Coronary artery (tissue), 2 donors: ENCODE data around the gene SLC7A4.
"Not testable (repeated sequence)": the region's sequence is repeated elsewhere in the genome, so short reads cannot be mapped to it uniquely, and the experiment has no call there.

Experiments
- DNase-seq: peaks from one replicate; pipeline ENCODE4 v3.0.0-alpha.2; 2017; ENCODE audit warnings: low spot score
- H3K27ac ChIP-seq, 2 donors: fragments of 200-600 bp; sonication (generic); one replicate each; pipeline ENCODE4 v1.5.1; 2016 to 2019
- H3K4me3 ChIP-seq: fragments of 200-600 bp; sonication (generic); 2 replicates; pipeline ENCODE4 v1.5.1; 2016; ENCODE audit warnings: mild to moderate bottlenecking, moderate library complexity
- TF ChIP-seq, protein P1 (sequence below): fragments of 200-600 bp; sonication (generic); IDR thresholded peaks from one replicate; pipeline ENCODE4 v1.5.1; 2019; ENCODE audit warnings: antibody characterized with exemption

Gene SLC7A4

DNA sequence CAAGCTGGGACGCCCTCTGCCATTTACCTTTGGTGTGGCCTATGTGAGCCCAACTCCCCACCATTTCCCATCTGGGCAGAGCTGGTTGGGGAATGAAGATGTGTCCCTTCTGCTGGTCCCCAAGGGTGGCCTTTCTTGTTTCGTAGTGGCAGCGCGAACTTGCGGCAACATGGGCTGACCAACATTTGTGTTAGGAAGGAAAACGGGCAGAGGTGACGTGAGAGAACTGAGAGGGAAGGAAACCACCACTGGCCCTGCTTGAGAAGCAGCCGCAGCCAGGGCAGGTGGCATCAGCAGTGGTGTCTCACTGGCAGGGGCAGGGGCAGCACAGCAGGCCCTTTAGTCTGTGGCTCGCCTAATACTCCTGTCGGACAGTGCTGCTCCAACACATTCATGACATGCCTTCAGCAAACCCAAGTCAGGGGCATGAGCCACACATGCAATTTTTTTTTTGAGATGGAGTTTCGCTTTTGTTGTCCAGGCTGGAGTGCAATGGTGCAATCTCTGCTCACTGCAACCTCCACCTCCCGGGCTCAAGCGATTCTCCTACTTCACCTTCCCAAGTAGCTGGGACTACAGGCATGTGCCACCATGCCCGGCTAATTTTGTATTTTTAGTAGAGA, 43.3 kb upstream of the SLC7A4 start:
- no peak overlapping the region for H3K4me3 ChIP-seq
- no peak for DNase-seq
- TF ChIP-seq, protein P1, sequence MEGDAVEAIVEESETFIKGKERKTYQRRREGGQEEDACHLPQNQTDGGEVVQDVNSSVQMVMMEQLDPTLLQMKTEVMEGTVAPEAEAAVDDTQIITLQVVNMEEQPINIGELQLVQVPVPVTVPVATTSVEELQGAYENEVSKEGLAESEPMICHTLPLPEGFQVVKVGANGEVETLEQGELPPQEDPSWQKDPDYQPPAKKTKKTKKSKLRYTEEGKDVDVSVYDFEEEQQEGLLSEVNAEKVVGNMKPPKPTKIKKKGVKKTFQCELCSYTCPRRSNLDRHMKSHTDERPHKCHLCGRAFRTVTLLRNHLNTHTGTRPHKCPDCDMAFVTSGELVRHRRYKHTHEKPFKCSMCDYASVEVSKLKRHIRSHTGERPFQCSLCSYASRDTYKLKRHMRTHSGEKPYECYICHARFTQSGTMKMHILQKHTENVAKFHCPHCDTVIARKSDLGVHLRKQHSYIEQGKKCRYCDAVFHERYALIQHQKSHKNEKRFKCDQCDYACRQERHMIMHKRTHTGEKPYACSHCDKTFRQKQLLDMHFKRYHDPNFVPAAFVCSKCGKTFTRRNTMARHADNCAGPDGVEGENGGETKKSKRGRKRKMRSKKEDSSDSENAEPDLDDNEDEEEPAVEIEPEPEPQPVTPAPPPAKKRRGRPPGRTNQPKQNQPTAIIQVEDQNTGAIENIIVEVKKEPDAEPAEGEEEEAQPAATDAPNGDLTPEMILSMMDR: no peak
- H3K27ac ChIP-seq: no peak overlapping the region

DNA sequence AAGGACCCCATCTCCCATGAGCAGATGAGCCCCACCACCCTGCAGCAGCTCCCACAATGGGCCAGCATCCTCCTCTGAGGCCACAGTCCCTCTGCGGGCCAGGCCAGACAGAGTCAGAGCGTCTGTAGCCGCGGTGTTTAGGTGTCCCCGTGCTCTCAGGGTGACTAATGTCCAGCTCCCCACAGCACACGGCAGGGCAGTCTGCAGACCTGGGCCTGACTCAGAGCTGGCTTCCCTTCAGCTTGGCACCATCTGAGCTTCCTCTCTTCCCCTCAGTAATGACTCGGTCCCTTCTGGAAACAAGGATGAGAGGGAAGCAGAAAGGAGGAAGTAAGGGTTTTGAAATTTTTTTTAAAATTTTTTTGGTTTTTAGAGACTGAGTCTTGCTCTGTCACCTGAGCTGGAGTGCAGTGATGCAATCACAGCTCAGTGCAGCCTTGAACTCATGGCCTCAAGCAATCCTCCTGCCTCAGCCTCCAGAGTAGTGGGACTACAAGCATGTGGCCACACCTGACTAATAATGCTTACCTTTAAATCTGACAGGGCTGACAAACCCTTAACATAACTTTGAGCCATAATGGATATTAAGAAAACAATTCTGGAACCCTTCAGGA, 41.8 kb upstream of the SLC7A4 start:
- Histone ChIP-seq H3K4me3 (no peak overlapping the region), H3K27ac (no peak overlapping the region)
- DNase-seq: no peak
- TF ChIP-seq, protein P1: no peak

DNA sequence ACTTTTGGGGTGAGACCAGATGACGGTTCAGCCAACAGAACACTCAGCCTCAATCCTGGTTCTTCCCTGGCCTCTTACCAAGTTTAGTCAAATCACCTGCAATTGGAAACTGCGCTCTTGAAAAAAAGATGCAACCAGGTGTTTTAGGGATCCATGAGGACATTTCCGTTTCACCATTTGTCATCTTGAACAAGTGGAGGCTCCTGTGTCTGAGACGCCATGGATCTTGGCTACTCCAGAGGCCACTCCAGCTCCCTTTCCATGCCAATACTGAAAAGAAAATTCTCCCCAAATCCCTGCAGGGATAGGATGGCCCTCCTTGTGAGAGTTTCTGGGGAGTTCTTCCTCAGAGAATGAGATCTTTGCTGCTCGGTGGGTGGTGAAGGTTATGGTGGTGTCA, 41.1 kb upstream of the SLC7A4 start:
- H3K4me3 ChIP-seq: no peak overlapping the region
- no peak for DNase-seq
- H3K27ac ChIP-seq: no peak overlapping the region
- TF ChIP-seq, protein P1: no peak

DNA sequence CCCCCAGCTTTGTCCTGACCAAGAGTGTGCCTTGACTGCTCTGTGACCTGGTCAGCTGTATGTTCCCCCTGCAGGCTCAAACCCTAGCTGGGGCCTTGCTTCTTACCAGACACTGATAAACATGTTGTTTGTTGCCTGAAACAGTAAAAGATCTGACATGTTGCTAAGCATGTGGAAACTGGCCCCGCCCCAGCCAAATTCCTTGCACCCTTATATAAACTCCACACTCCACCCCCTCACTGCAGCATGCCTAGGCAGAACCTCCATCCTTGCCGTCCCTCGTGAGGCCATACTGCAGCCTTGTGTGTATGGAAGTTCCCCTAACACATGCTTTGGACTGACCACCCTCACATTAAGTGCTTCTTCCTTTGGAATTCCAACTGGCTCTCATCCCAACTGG, 40.7 kb upstream of the SLC7A4 start:
- TF ChIP-seq, protein P1: no peak
- Histone ChIP-seq H3K4me3 (no peak overlapping the region), H3K27ac (no peak overlapping the region)
- DNase-seq: no peak

DNA sequence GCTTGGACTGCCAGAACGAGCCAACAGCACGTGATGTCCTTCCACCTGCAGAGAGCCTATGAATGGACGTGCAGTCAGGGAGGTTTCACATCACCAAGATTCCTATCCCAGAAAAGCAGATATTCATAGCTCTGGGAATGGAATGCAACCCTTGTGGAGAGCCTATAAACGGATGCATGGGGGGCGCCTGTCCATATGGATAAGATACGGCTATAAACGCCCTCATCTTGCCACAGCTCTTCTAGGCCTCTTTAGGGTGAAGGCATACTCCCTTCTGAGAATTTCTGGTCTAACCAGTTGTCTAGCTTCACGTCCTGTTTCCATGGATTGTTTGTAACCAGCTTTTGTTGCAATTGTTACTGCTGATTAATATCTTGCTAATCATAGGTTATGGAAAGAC, 39.4 kb upstream of the SLC7A4 start:
- not testable (repeated sequence) for DNase-seq, H3K4me3 ChIP-seq, H3K27ac ChIP-seq

DNA sequence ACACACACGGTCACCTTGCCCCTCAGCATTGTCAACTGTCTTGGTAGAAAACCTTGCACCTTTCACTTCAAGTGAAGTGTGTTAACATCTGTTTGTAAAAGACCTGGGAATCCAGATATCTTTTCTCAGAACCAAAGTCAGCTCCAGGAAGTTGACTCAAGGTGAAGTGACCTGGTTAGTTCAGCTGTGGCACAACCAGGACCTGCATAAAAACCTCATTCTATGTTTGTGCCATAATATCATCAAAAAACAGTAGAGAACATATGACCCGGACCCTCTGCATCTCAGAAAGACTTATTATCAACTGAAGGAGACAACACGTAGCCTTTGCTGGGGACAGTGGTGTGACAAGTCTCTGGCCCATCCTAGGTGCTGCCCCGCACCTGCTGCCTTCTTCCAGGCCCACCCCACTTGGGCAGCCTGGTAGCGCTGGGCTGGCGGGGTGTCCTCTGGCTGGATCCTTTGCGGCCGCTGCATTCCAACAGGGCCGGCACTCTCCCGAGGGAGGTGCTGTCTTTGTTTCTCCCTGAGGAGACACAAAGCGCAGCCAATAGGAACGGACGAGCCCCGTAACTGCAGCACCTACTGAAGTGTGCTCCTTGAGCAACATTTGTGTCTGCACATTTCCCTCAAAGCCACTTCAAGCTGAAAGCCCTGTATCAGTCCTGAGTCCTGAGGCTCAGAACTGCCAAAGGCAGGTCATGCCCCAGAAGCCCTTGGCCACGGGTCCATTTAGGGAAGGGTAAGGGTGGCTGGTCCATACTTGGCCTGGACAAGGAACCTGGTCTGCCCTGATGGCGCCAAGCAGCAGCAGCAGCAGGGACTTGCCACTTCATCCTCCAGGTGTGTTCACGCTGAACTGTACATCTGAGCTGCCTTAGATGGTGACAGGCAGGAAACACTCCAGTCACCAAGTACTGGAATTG, 38.6 kb upstream of the SLC7A4 start:
- Histone ChIP-seq H3K27ac (no peak overlapping the region), H3K4me3 (no peak overlapping the region)
- TF ChIP-seq, protein P1: no peak
- no peak for DNase-seq

DNA sequence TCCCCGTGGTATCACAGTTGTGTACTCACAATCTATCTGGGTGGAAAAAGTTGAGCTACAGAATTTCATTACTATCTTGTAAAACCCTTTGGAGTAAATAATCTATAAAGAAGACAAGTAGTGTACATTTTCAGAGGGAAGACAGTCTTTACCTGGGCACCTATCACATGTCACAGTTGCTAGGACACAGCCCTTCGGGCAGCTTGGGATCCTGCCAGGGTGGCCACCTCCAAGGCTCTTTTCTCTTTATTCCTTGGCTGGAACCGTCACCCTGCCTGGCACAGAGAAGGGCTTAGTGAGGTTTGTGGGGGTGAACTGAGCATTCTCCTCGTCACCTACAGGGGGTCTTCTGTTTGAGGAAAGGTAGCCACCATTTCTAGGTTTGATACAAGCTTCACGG, 37.0 kb upstream of the SLC7A4 start:
- DNase-seq: no peak
- no peak overlapping the region for H3K4me3 ChIP-seq
- TF ChIP-seq, protein P1: no peak
- no peak overlapping the region for H3K27ac ChIP-seq
